Panc1 (cell line): ENCODE data around the gene GLS. TPM values are rescaled to one million over a fixed set of nuclear protein-coding genes. Genes with fewer than 3 reads are reported as not detected.

Experiments used
- ATAC-seq: fragments of 200-7000 bp; cut with Tn5 transposase; 2 replicates; pipeline ENCODE4 v1.9.1; 2020; ENCODE audit warnings: mild to moderate bottlenecking, moderate library complexity
- BruUV-seq: library from RNA; stranded (reverse); fragments of 400-500 nt; replicated peaks from 2 replicates; lab custom pipeline; 2021; lab: Mats Ljungman, UMichigan
- CTCF ChIA-PET: fragments of 300-600 bp; sonication (Branson Sonifier 250); formaldehyde crosslinking; loops from one replicate; lab custom pipeline; 2022; ENCODE audit warnings: antibody characterized with exemption; lab: Charles Lee
- POLR2A ChIA-PET: fragments of 300-600 bp; sonication (Branson Sonifier 250); formaldehyde crosslinking; loops from one replicate; lab custom pipeline; 2022; ENCODE audit warnings: antibody characterized with exemption; lab: Charles Lee
- DNase-seq: peaks from one replicate; pipeline ENCODE4 v3.0.0-alpha.2; 2010; ENCODE audit warnings: low read depth, low spot score
- H3K27ac ChIP-seq: 2 replicates; pipeline ENCODE4 v1.5.1; 2011; ENCODE audit warnings: mild to moderate bottlenecking, low read length, inconsistent platforms
- H3K27me3 ChIP-seq: fragments of 200-500 bp; sonication (Bioruptor generic); 2 replicates; pipeline ENCODE4 v1.6.0; 2014; ENCODE audit warnings: low read length, inconsistent platforms; ENCODE audit not compliant: control insufficient read depth, insufficient read depth
- H3K36me3 ChIP-seq: fragments of 200-500 bp; sonication (Bioruptor generic); 2 replicates; pipeline ENCODE4 v1.5.1; 2014; ENCODE audit warnings: inconsistent platforms, mild to moderate bottlenecking, low read length, moderate library complexity; ENCODE audit not compliant: control insufficient read depth, insufficient read depth
- H3K4me1 ChIP-seq: 2 replicates; pipeline ENCODE4 v1.5.1; 2011; ENCODE audit warnings: inconsistent platforms, mild to moderate bottlenecking, low read length, moderate library complexity; ENCODE audit not compliant: control insufficient read depth, insufficient read depth
- H3K4me3 ChIP-seq, 2 experiments: 2 replicates each; pipeline ENCODE4 v1.5.1; 2011 to 2012; ENCODE audit warnings: low read depth in 2 of 2, low read length in 2 of 2, mild to moderate bottlenecking in 2 of 2, inconsistent platforms in 1 of 2, moderate library complexity in 1 of 2
- H3K9me3 ChIP-seq: fragments of 200-500 bp; sonication (Bioruptor generic); 2 replicates; pipeline ENCODE4 v1.5.1; 2014; ENCODE audit warnings: low read depth, mild to moderate bottlenecking, inconsistent platforms, low read length, moderate library complexity; ENCODE audit not compliant: control insufficient read depth, insufficient read depth
- CTCF ChIP-seq: fragments of 450-650 bp; IDR thresholded peaks from 2 replicates; pipeline ENCODE4 v1.5.1; 2017; ENCODE audit warnings: mild to moderate bottlenecking
- POLR2AphosphoS5 ChIP-seq: IDR thresholded peaks from 2 replicates; pipeline ENCODE4 v1.6.1; 2012; ENCODE audit warnings: mild to moderate bottlenecking, low read depth, low read length, moderate library complexity
- REST ChIP-seq, 2 experiments: IDR thresholded peaks; 2 replicates each; pipeline ENCODE4 v1.6.1; 2011 to 2012; ENCODE audit warnings: low read depth in 2 of 2, control low read depth in 1 of 2, low read length in 1 of 2, mild to moderate bottlenecking in 1 of 2, moderate library complexity in 1 of 2; ENCODE audit not compliant: insufficient read depth in 1 of 2
- SIN3A ChIP-seq: IDR thresholded peaks from 2 replicates; pipeline ENCODE4 v1.6.1; 2012; ENCODE audit warnings: low read depth, mild to moderate bottlenecking, low read length, moderate library complexity, borderline replicate concordance; ENCODE audit not compliant: insufficient read depth
- TCF7L2 ChIP-seq: IDR thresholded peaks from 2 replicates; pipeline ENCODE4 v1.6.1; 2011; ENCODE audit warnings: mild to moderate bottlenecking, low read depth, low read length, inconsistent platforms
- in situ Hi-C: cut with HindIII; loops from 2 replicates; pipeline ENCODE4 v1.10.0; 2016; ENCODE audit warnings: low sequenced_read_pairs, low pct_unique_long_range_greater_than_20kb
- intact Hi-C: fragments of 100-400 bp; cut with micrococcal nuclease; formaldehyde crosslinking; loops from one replicate; pipeline ENCODE4 v1.10.0; 2022; ENCODE audit not compliant: unreplicated experiment
- total RNA-seq: library from RNA; stranded (reverse); gene quantifications from one replicate; pipeline ENCODE4 v1.2.1, GENCODE V29; 2021; ENCODE audit not compliant: unreplicated experiment

GLS gene
- total RNA-seq, 1 experiment from 2014 or later, result 93.9 TPM

- Histone ChIP-seq H3K27ac (no peak overlapping the region), H3K4me1 (no peaks in the 10 kb centered on the region), H3K9me3 (no peaks in the 10 kb centered on the region), H3K4me3 (no peak overlapping the region), H3K27me3 (no peaks in the 10 kb centered on the region), H3K36me3 (peaks cover 34% of the 10 kb centered on the region)
- CTCF ChIA-PET, result interaction anchor here (1.2 kb wide), 1 partner anchor 18 kb away, joined by 3 read pairs; no protein-coding TSS in a partner anchor
- ATAC-seq (no peak; the same call in 1 of the 2 replicates), DNase-seq (no peak)
- in situ Hi-C loops, result no loop called here
- BruUV-seq, result no TSS peak
- intact Hi-C loops, result no loop called here
- TF ChIP-seq REST (IDR thresholded peaks at IDR 0.05; ENCODE audit: insufficient read depth in 1 of 2, low read depth in 2 of 2, low read length in 1 of 2) (no peak), SIN3A (no peak), CTCF (no peak), TCF7L2 (no peak), POLR2AphosphoS5 (no peak)
- POLR2A ChIA-PET, result no interaction called here
Observed at GRCh38 chr2:190996947-190997346, 116.3 kb downstream of the GLS start.

- H3K9me3 ChIP-seq, result no peaks in the 10 kb centered on the region
- POLR2A ChIA-PET, result no interaction called here
- in situ Hi-C loops, result no loop called here
- intact Hi-C loops, result no loop called here
- no peaks in the 10 kb centered on the region for H3K4me1 ChIP-seq
- no peak for TF ChIP-seq TCF7L2
- TF ChIP-seq REST (IDR thresholded peaks at IDR 0.05; ENCODE audit: insufficient read depth in 1 of 2, low read depth in 2 of 2, low read length in 1 of 2), result no peak
- TF ChIP-seq POLR2AphosphoS5, result no peak
- no peak for TF ChIP-seq SIN3A
- no peak for TF ChIP-seq CTCF
- no peak overlapping the region for H3K27ac ChIP-seq
- no TSS peak for BruUV-seq
- CTCF ChIA-PET, result interaction anchor here (1.2 kb wide), 1 partner anchor 18 kb away, joined by 3 read pairs; no protein-coding TSS in a partner anchor
- H3K27me3 ChIP-seq, result no peaks in the 10 kb centered on the region
- no peak overlapping the region for H3K4me3 ChIP-seq
- peaks cover 33% of the 10 kb centered on the region for H3K36me3 ChIP-seq
- no peak for ATAC-seq
- DNase-seq, result no peak
Observed at GRCh38 chr2:190997526-190998113, 117.0 kb downstream of the GLS start.
